Measurements from ENCODE around the gene YIF1A. TPM values are rescaled to one million over a fixed set of nuclear protein-coding genes. Genes with fewer than 3 reads are reported as not detected.

YIF1A gene
- polyA plus RNA-seq, 2 of the 4 experiments (the other 2 are of a cell fraction) = 79.7 to 99.7 TPM

- CTCF ChIA-PET = interaction anchor here (0.9 to 8.7 kb wide), 8 partner anchors 7 to 77 kb away, joined by 3 to 247 read pairs (median 8); partner anchors contain the start of genes B4GAT1, BRMS1 and CD248
- POLR2A ChIA-PET = no interaction called here
- H3K4me1 ChIP-seq = peaks cover 31% of the 10 kb centered on the region
Measured at GRCh38 chr11:66331542-66332370, 42.8 kb upstream of the YIF1A start.

DNA sequence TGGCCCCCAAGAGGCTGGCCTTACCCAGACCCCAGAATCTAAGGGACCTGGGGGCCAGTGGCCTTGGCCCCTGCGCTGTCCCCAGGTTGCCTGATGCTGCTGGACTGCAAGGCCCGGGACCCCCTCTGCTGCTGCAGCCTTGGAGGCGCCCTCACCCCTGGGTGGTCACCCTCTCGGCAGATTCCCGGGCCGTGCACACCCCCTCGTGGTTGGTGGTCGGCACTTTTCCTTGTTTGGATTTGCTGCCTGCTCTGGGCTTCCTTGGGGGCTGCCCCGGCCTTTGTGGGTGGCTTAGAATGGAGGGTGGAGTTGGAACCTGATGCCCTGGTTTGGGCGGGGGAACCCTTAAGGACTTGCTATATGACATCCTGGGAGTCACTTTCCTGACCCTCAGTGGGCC lies 42.0 kb upstream of the YIF1A start:
- no peak overlapping the region for H3K27ac ChIP-seq
- no peak overlapping the region for H3K4me3 ChIP-seq
- ATAC-seq = no peak
- no peaks in the 10 kb centered on the region for H3K9me3 ChIP-seq
- H3K4me1 ChIP-seq = peaks cover 35% of the 10 kb centered on the region
- TF ChIP-seq REST (IDR thresholded peaks at IDR 0.05) (no peak), HOXB13 (CRISPR knock-in tag; IDR thresholded peaks at IDR 0.05; ENCODE audit: low read depth) (no peak), RNF2 (IDR thresholded peaks at IDR 0.05; ENCODE audit: borderline replicate concordance, low read depth) (no peak), ATOH8 (CRISPR knock-in tag; IDR thresholded peaks at IDR 0.05; ENCODE audit: low read depth) (no peak), FOSB (CRISPR knock-in tag; IDR thresholded peaks at IDR 0.05) (no peak), FOSL2 (IDR thresholded peaks at IDR 0.05) (no peak), FOSL2 (CRISPR knock-in tag; IDR thresholded peaks at IDR 0.05) (no peak), HOXB5 (CRISPR knock-in tag; IDR thresholded peaks at IDR 0.05) (no peak), TP53 (CRISPR knock-in tag; IDR thresholded peaks at IDR 0.05) (no peak)
- 85% methylated on average over 2 of the region's 10 CpGs for WGBS (ENCODE audit: missing lambda C conversion rate)
- FAIRE-seq = no peak
- POLR2A ChIA-PET = no interaction called here
- DNase-seq (ENCODE audit: low read depth in 1 of 2, low spot score in 1 of 2) = no peak
- CTCF ChIA-PET = interaction anchor here (0.9 to 8.7 kb wide), 6 partner anchors 8 to 49 kb away, joined by 3 to 247 read pairs (median 15); partner anchors contain the start of genes B4GAT1, BRMS1 and CD248
- no peak overlapping the region for H3K4me2 ChIP-seq

More at GRCh38 chr11:66331542-66332370, 42.8 kb upstream of the YIF1A start:
- FAIRE-seq = no peak
- Histone ChIP-seq H3K4me3 (no peak overlapping the region), H3K9me3 (no peaks in the 10 kb centered on the region), H3K27ac (no peak overlapping the region), H3K4me2 (no peak overlapping the region)
- no peak for TF ChIP-seq SMC3 (IDR thresholded peaks at IDR 0.05)
- no peak for TF ChIP-seq EP300 (IDR thresholded peaks at IDR 0.05)
- TF ChIP-seq USF2 (IDR thresholded peaks at IDR 0.05) = no peak
- no peak for TF ChIP-seq HDAC2 (IDR thresholded peaks at IDR 0.05)
- no peak for TF ChIP-seq SREBF2 (IDR thresholded peaks at IDR 0.05)
- TF ChIP-seq RCOR1 (IDR thresholded peaks at IDR 0.05; ENCODE audit: low read depth, low read length) = no peak
- no peak for TF ChIP-seq BHLHE40 (IDR thresholded peaks at IDR 0.05; ENCODE audit: low read depth, low read length)
- no peak for TF ChIP-seq TFCP2L1 (CRISPR knock-in tag; IDR thresholded peaks at IDR 0.05)
- TF ChIP-seq ZSCAN20 (CRISPR knock-in tag; IDR thresholded peaks at IDR 0.05) = no peak
- TF ChIP-seq MAFK (IDR thresholded peaks at IDR 0.05; ENCODE audit: partially characterized antibody) = no peak
- TF ChIP-seq POLR2AphosphoS2 (conservative IDR thresholded peaks at IDR 0.05; ENCODE audit: low read length) = no peak
- TF ChIP-seq RFX5 (IDR thresholded peaks at IDR 0.05) = no peak
- no peak for TF ChIP-seq FOSL2 (IDR thresholded peaks at IDR 0.05)
- TF ChIP-seq FOSL2 (CRISPR knock-in tag; IDR thresholded peaks at IDR 0.05) = no peak
- WGBS (ENCODE audit: missing lambda C conversion rate) = 89% methylated on average over 12 of the region's 12 CpGs
- no peak for DNase-seq (ENCODE audit: low read depth in 1 of 2, low spot score in 1 of 2)
- no peak for ATAC-seq
